HL-60 (cell line): ENCODE data around the gene GRID2IP.

ENCODE experiments used
- DNase-seq, 2 experiments: peaks; one replicate each; pipeline ENCODE4 v3.0.0-alpha.2; 2010 to 2020; ENCODE audit warnings: low read depth in 1 of 2, low spot score in 1 of 2
- H3K27ac ChIP-seq: fragments of 250-450 bp; sonication (Bioruptor Pico); replicated peaks from 2 replicates; pipeline ENCODE4 v1.5.1; 2020; ENCODE audit warnings: mild to moderate bottlenecking, moderate library complexity
- H3K27me3 ChIP-seq: fragments of 250-450 bp; sonication (Bioruptor Pico); 2 replicates; pipeline ENCODE4 v1.5.1; 2021; ENCODE audit warnings: mild to moderate bottlenecking, moderate library complexity; ENCODE audit not compliant: insufficient read depth, poor library complexity, severe bottlenecking
- H3K4me3 ChIP-seq: replicated peaks from 2 replicates; pipeline ENCODE4 v1.5.1; 2011; ENCODE audit warnings: mild to moderate bottlenecking, control low read depth, low read length; ENCODE audit not compliant: insufficient read depth
- CTCF ChIP-seq: IDR thresholded peaks from one replicate; pipeline ENCODE4 v1.5.1; 2011; ENCODE audit warnings: low read length, control low read depth, inconsistent platforms; ENCODE audit not compliant: insufficient read depth
- GABPA ChIP-seq: IDR thresholded peaks from 2 replicates; pipeline ENCODE4 v1.6.1; 2012; ENCODE audit warnings: low read depth
- POLR2AphosphoS5 ChIP-seq: IDR thresholded peaks from 2 replicates; pipeline ENCODE4 v1.6.1; 2012; ENCODE audit warnings: low read depth
- SPI1 ChIP-seq: IDR thresholded peaks from 2 replicates; pipeline ENCODE4 v1.6.1; 2012; ENCODE audit warnings: low read depth, mild to moderate bottlenecking, borderline replicate concordance
- TF ChIP-seq, protein P1 (sequence below): IDR thresholded peaks from 2 replicates; pipeline ENCODE4 v1.6.1; 2012; ENCODE audit warnings: low read depth; ENCODE audit not compliant: insufficient replicate concordance

Gene GRID2IP

DNA sequence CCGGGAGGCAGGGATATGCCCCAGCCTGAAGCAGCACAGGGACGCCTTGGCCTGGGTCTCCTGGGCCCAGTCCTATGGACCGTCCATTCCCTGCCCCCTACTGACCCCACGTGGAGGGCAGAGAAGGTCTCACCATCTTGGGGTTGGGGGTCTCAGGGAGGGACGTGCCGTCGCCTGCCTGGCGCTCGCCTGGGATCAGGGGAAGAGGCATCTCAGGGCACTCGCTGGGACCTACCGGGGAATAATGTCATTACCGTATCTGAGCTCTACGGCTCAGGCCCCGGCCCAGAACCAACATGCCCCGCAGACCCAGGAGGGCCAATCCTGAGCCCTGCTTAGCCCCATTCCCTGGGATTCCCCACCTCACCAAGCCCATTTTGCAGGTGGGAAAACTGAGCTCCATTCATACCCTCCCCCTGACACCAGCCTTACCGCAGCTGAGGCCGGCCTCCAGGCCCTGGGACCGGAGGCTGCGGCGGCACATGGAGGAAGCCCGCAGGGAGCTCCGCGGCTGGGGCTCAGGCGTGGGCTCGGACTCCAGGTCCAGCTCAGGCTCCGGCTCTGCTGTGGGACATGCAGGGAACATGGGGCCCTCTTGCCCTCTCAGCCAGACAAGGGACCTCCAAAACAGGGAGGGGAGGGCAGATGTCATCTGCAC lies 40.7 kb downstream of the GRID2IP start:
- no peaks in the 10 kb centered on the region for H3K27me3 ChIP-seq
- no peak overlapping the region for H3K4me3 ChIP-seq
- DNase-seq = no peak
- H3K27ac ChIP-seq = no peak overlapping the region
- TF ChIP-seq SPI1 = no peak
- no peak for TF ChIP-seq CTCF
- TF ChIP-seq POLR2AphosphoS5 = no peak
- TF ChIP-seq, protein P1, sequence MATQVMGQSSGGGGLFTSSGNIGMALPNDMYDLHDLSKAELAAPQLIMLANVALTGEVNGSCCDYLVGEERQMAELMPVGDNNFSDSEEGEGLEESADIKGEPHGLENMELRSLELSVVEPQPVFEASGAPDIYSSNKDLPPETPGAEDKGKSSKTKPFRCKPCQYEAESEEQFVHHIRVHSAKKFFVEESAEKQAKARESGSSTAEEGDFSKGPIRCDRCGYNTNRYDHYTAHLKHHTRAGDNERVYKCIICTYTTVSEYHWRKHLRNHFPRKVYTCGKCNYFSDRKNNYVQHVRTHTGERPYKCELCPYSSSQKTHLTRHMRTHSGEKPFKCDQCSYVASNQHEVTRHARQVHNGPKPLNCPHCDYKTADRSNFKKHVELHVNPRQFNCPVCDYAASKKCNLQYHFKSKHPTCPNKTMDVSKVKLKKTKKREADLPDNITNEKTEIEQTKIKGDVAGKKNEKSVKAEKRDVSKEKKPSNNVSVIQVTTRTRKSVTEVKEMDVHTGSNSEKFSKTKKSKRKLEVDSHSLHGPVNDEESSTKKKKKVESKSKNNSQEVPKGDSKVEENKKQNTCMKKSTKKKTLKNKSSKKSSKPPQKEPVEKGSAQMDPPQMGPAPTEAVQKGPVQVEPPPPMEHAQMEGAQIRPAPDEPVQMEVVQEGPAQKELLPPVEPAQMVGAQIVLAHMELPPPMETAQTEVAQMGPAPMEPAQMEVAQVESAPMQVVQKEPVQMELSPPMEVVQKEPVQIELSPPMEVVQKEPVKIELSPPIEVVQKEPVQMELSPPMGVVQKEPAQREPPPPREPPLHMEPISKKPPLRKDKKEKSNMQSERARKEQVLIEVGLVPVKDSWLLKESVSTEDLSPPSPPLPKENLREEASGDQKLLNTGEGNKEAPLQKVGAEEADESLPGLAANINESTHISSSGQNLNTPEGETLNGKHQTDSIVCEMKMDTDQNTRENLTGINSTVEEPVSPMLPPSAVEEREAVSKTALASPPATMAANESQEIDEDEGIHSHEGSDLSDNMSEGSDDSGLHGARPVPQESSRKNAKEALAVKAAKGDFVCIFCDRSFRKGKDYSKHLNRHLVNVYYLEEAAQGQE = no peak
- no peak for TF ChIP-seq GABPA

GRCh38 chr7:6508950-6509349 lies 42.3 kb downstream of the GRID2IP start:
- Histone ChIP-seq H3K27me3 (no peaks in the 10 kb centered on the region), H3K27ac (no peak overlapping the region), H3K4me3 (no peak overlapping the region)
- no peak for DNase-seq
- TF ChIP-seq POLR2AphosphoS5 (no peak), SPI1 (no peak), CTCF (no peak), GABPA (no peak)
- TF ChIP-seq, protein P1 = no peak

GRCh38 chr7:6508539-6508938 lies 42.7 kb downstream of the GRID2IP start:
- Histone ChIP-seq H3K4me3 (no peak overlapping the region), H3K27me3 (no peaks in the 10 kb centered on the region), H3K27ac (no peak overlapping the region)
- TF ChIP-seq, protein P1 = no peak
- TF ChIP-seq SPI1 (no peak), CTCF (no peak), GABPA (no peak), POLR2AphosphoS5 (no peak)
- no peak for DNase-seq
